ENCODE results near the gene SYPL1. TPM values are rescaled to one million over a fixed set of nuclear protein-coding genes. Genes with fewer than 3 reads are reported as not detected.

SYPL1 gene
- total and polyA plus RNA-seq, 10 donors, result 49.9 to 113 (median 86.4) TPM

DNA sequence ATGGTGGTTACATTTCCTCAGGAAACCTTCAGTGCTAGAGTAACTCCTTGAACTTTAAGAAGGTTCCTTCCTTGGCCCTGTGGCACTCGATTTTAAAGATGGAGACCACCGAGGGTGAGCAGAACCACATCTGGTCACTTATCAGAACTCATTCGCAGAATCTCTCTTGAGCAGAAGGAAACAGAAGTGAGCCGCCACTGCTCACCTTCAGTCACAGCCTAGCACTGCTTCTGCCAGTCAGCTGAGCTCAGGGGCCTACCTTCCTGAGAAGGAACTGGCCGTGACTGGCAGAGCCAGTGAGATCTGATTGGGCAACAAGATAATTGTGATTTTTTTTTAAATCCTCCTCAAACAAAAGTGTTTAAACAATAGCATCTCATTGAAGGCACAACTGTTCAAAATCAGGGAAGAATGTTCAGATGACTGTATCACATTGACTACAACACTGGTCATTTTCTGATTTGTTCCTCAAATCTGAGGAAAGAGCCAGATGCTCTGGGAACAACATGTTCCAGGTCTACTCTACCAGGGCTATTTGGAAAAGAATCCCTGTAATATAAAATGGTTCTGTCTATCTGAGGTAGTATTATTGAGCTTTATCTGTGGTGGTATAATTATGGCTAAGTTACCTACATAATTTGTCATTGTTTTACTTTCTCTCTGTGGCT, 2.7 kb upstream of the SYPL1 start:
- Histone ChIP-seq H3K4me1 (peaks cover 16 to 69% (median 55%) of the 10 kb centered on the region in 6 donors), H3K9me3 (no peaks in the 10 kb centered on the region), H3K4me3 (no peak overlapping the region), H3K36me3 (no peaks in the 10 kb centered on the region), H3K27ac (peak overlapping the region; percentile 3 to 80 (median 64)), H3K27me3 (replicated peaks in 1 of 7) (no peaks in the 10 kb centered on the region)
- TF ChIP-seq, protein P1, sequence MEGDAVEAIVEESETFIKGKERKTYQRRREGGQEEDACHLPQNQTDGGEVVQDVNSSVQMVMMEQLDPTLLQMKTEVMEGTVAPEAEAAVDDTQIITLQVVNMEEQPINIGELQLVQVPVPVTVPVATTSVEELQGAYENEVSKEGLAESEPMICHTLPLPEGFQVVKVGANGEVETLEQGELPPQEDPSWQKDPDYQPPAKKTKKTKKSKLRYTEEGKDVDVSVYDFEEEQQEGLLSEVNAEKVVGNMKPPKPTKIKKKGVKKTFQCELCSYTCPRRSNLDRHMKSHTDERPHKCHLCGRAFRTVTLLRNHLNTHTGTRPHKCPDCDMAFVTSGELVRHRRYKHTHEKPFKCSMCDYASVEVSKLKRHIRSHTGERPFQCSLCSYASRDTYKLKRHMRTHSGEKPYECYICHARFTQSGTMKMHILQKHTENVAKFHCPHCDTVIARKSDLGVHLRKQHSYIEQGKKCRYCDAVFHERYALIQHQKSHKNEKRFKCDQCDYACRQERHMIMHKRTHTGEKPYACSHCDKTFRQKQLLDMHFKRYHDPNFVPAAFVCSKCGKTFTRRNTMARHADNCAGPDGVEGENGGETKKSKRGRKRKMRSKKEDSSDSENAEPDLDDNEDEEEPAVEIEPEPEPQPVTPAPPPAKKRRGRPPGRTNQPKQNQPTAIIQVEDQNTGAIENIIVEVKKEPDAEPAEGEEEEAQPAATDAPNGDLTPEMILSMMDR (IDR thresholded peaks at IDR 0.05 in 8 of 11, conservative IDR thresholded peaks at IDR 0.05 in 3 of 11), result no peak
- TF ChIP-seq POLR2AphosphoS5 (IDR thresholded peaks at IDR 0.05) (peak in 2 of 3 donors; percentile 81 to 91), POLR2A (IDR thresholded peaks at IDR 0.05) (peak in 1 of 3 donors; percentile 43)
- 22 to 42% (median 28%) methylated on average over 5 of the region's 5 CpGs for WGBS, 5 donors
- intact Hi-C loops (cut with DNase I; ENCODE audit: low total_unique reads), result no loop called here
- peak; percentile 83 for DNase-seq

DNA sequence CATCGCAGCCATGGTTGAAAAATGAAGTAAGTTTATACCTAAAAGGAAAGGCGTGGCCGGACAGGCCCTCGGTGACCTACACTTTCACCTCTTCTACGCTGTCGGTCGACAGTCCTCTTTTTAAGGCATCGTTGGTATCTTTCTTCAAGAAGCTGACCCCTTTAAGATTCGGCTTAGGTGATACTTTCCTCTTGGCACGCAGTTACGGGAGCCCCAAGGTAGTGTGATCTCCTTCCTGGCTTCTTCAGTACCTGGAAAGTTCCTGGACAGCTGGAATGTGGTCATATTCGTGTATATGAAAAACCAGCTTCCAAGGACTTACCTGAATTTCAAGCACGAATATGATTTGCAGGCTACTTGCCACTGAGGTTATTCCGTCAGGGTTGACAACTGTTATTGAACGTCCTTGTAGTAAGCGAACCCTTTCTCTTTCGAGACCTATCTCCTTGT, 885 bp upstream of the SYPL1 start:
- intact Hi-C loops (cut with DNase I; ENCODE audit: low total_unique reads), result no loop called here
- H3K4me1 ChIP-seq, result peaks cover 25 to 87% (median 74%) of the 10 kb centered on the region in 6 donors
- DNase-seq, result no peak
- 83 to 86% (median 85%) methylated on average over 17 of the region's 17 CpGs for WGBS, 5 donors
- H3K27me3 ChIP-seq (replicated peaks in 1 of 7), result no peaks in the 10 kb centered on the region
- H3K9me3 ChIP-seq, result no peaks in the 10 kb centered on the region
- peaks cover 0 to 1% (median 0%) of the 10 kb centered on the region in 6 donors for H3K36me3 ChIP-seq
- no peak for TF ChIP-seq POLR2AphosphoS5 (IDR thresholded peaks at IDR 0.05)
- no peak for TF ChIP-seq POLR2A (IDR thresholded peaks at IDR 0.05)
- TF ChIP-seq, protein P1 (IDR thresholded peaks at IDR 0.05 in 8 of 11, conservative IDR thresholded peaks at IDR 0.05 in 3 of 11), result no peak
- peak overlapping the region; percentile 94 to 99 (median 98) for H3K27ac ChIP-seq
- H3K4me3 ChIP-seq, result peak overlapping the region in 7 of 8 donors; percentile 60 to 72 (median 65)

DNA sequence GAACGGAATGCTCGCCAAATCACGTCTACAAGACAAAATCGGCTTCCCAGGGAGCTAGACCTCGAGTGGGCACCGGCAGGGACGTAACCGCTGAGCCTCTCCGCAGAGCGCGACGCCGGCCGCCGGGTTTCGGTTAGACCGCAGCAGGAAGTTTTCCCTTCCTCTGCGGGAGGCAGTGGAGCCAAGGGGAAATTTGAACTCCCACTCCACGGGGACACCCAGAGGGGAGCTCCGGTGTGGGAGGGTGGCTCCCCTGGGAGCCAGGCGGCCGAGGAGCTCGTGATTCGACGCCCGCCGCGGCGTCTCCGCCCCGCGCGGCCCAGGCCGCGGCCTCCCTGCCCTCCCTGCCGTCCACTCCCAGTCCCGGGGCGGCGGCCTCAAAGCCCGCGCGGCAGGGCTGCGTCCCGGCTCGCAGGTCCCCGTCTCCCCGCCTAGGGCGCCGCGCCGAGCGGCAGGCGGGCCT, 426 bp downstream of the SYPL1 start:
- TF ChIP-seq POLR2AphosphoS5 (IDR thresholded peaks at IDR 0.05) (no peak), POLR2A (IDR thresholded peaks at IDR 0.05) (no peak)
- TF ChIP-seq, protein P1 (IDR thresholded peaks at IDR 0.05 in 8 of 11, conservative IDR thresholded peaks at IDR 0.05 in 3 of 11), result no peak
- 0 to 1% (median 0%) methylated on average over 18 to 53 of the region's 53 CpGs for WGBS, 5 donors
- intact Hi-C loops (cut with DNase I; ENCODE audit: low total_unique reads), result loop anchor here (2.0 kb wide), 1 partner anchor 39 kb away; no protein-coding TSS in a partner anchor
- Histone ChIP-seq H3K27me3 (replicated peaks in 1 of 7) (no peaks in the 10 kb centered on the region), H3K27ac (peak overlapping the region; percentile 94 to 99 (median 98)), H3K9me3 (no peaks in the 10 kb centered on the region), H3K4me3 (peak overlapping the region; percentile 60 to 72 (median 66)), H3K4me1 (peaks cover 25 to 91% (median 77%) of the 10 kb centered on the region in 6 donors), H3K36me3 (peaks cover 0 to 14% (median 0%) of the 10 kb centered on the region in 6 donors)
- DNase-seq, result peak; percentile 94

Data from spleen (tissue), 11 donors.